Neural progenitor cell (in vitro differentiated cells): ENCODE data around the gene FILIP1. TPM values are rescaled to one million over a fixed set of nuclear protein-coding genes. Genes with fewer than 3 reads are reported as not detected.

Experiments used
- DNase-seq: peaks from one replicate; pipeline ENCODE4 v3.0.0-alpha.2; 2016; ENCODE audit warnings: low spot score
- H2AFZ ChIP-seq: fragments of 200-600 bp; sonication (generic); replicated peaks from 2 replicates; pipeline ENCODE4 v1.6.1; 2016; ENCODE audit warnings: antibody characterized with exemption
- H3F3A ChIP-seq: fragments of 200-600 bp; sonication (generic); 2 replicates; pipeline ENCODE4 v1.6.1; 2016; ENCODE audit warnings: antibody characterized with exemption, low read depth
- H3K27ac ChIP-seq: fragments of 200-600 bp; sonication (generic); 2 replicates; pipeline ENCODE4 v1.5.1; 2016; ENCODE audit warnings: mild to moderate bottlenecking
- H3K27me3 ChIP-seq: fragments of 200-600 bp; sonication (generic); 2 replicates; pipeline ENCODE4 v1.6.1; 2016; ENCODE audit warnings: mild to moderate bottlenecking, moderate library complexity
- H3K36me3 ChIP-seq: fragments of 200-600 bp; sonication (generic); 2 replicates; pipeline ENCODE4 v1.5.1; 2016
- H3K4me1 ChIP-seq: fragments of 200-600 bp; sonication (generic); 2 replicates; pipeline ENCODE4 v1.6.1; 2016; ENCODE audit warnings: mixed run types
- H3K4me2 ChIP-seq: fragments of 200-600 bp; sonication (generic); 2 replicates; pipeline ENCODE4 v1.6.1; 2016
- H3K4me3 ChIP-seq: fragments of 200-600 bp; sonication (generic); 2 replicates; pipeline ENCODE4 v1.5.1; 2016
- H3K79me2 ChIP-seq: fragments of 200-600 bp; sonication (generic); 2 replicates; pipeline ENCODE4 v1.6.1; 2016; ENCODE audit warnings: low read depth
- H3K9ac ChIP-seq: fragments of 200-600 bp; sonication (generic); 2 replicates; pipeline ENCODE4 v1.6.1; 2016
- H3K9me3 ChIP-seq: fragments of 200-600 bp; sonication (generic); 2 replicates; pipeline ENCODE4 v1.5.1; 2016; ENCODE audit warnings: low read depth
- H4K20me1 ChIP-seq: fragments of 200-600 bp; sonication (generic); 2 replicates; pipeline ENCODE4 v1.6.1; 2016; ENCODE audit warnings: low read depth
- H3K27ac Mint-ChIP-seq: 3 replicates; pipeline ENCODE4 v1.8.0; 2021; ENCODE audit warnings: mixed read lengths
- H3K27me3 Mint-ChIP-seq: 2 replicates; pipeline ENCODE4 v1.8.0; 2022; ENCODE audit warnings: low read depth, mild to moderate bottlenecking, inconsistent platforms, moderate library complexity, mixed read lengths; ENCODE audit not compliant: insufficient read depth
- H3K36me3 Mint-ChIP-seq: 3 replicates; pipeline ENCODE4 v1.8.0; 2021; ENCODE audit warnings: mixed read lengths
- H3K4me1 Mint-ChIP-seq: 3 replicates; pipeline ENCODE4 v1.8.0; 2021; ENCODE audit warnings: mixed read lengths
- H3K4me3 Mint-ChIP-seq: 3 replicates; pipeline ENCODE4 v1.8.0; 2021; ENCODE audit warnings: mild to moderate bottlenecking, moderate library complexity, mixed read lengths
- H3K9me3 Mint-ChIP-seq: 3 replicates; pipeline ENCODE4 v1.8.0; 2020; ENCODE audit warnings: mixed read lengths
- EZH2 ChIP-seq: fragments of 200-600 bp; sonication (generic); IDR thresholded peaks from 2 replicates; pipeline ENCODE4 v1.6.1; 2017; ENCODE audit warnings: antibody characterized with exemption, mild to moderate bottlenecking, moderate library complexity
- EZH2phosphoT487 ChIP-seq: fragments of 200-600 bp; sonication (generic); IDR thresholded peaks from 2 replicates; pipeline ENCODE4 v1.6.1; 2017; ENCODE audit warnings: antibody characterized with exemption
- microRNA-seq: library from miRNA; unstranded; fragments of <30 nt; microRNA quantifications from one replicate; pipeline ENCODE4, GENCODE V29; 2016
- small RNA-seq: library from RNA; depleted of rRNA; stranded (forward); fragments of <200 nt; gene quantifications from one replicate; pipeline ENCODE3, GENCODE V24; 2015
- total RNA-seq: library from RNA; depleted of rRNA; stranded (reverse); fragments of >200 nt; gene quantifications from 2 replicates; pipeline ENCODE4 v1.2.3, GENCODE V29; 2015; ENCODE audit warnings: low replicate concordance
- TF ChIP-seq, protein P1 (sequence below): fragments of 200-600 bp; sonication (generic); IDR thresholded peaks from 2 replicates; pipeline ENCODE4 v1.5.1; 2017; ENCODE audit warnings: antibody characterized with exemption, mild to moderate bottlenecking

FILIP1 gene
- total RNA-seq, 1 donor from 2014 or later = 22.6 TPM

DNA sequence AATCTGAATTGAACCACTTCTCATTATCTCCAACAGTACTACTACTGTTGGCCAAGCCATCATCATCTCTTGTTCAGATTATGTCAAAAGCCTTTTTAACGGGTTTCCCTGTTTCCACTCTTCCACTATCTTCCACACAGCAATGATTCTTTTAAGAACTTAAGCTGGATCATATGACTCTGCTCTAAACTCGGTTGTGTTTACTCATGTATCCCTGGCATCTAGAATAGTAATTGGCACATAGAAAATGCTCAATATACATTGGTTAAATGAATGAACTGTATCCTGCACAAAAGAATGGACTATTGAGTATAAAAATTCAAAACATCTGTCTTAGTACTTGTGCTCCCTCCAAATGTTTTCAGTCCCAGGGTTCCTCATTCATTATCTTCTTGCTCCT, 247.2 kb downstream of the FILIP1 start:
- H3K27ac Mint-ChIP-seq = no peak overlapping the region
- H3K4me3 Mint-ChIP-seq = no peak overlapping the region

DNA sequence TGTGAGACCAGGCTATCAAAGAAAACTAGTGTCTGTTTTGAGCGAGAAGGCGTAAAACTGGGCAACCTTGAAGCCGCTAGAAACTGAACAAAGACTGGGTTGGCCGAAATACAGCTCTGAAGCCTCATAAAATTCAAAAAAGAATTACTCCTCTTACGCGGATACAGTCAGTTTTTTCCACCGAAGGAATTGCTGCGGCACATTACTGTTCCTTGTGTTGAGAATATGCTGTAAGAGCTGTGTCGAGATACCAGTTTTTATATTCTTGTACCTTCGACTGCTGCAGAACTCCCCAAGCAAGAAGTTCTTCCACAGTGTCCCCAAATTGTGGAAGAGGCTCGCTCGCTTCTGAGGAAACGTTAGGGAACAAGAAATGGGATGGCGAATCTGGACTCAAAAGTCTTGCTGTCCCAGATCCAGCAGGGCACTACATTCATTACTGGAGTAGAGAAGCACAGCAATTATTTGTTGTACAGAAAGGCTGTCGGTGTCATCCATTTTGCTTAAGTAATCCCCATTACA, 249.5 kb downstream of the FILIP1 start:
- no peak for TF ChIP-seq EZH2
- TF ChIP-seq EZH2phosphoT487 = no peak
- TF ChIP-seq, protein P1, sequence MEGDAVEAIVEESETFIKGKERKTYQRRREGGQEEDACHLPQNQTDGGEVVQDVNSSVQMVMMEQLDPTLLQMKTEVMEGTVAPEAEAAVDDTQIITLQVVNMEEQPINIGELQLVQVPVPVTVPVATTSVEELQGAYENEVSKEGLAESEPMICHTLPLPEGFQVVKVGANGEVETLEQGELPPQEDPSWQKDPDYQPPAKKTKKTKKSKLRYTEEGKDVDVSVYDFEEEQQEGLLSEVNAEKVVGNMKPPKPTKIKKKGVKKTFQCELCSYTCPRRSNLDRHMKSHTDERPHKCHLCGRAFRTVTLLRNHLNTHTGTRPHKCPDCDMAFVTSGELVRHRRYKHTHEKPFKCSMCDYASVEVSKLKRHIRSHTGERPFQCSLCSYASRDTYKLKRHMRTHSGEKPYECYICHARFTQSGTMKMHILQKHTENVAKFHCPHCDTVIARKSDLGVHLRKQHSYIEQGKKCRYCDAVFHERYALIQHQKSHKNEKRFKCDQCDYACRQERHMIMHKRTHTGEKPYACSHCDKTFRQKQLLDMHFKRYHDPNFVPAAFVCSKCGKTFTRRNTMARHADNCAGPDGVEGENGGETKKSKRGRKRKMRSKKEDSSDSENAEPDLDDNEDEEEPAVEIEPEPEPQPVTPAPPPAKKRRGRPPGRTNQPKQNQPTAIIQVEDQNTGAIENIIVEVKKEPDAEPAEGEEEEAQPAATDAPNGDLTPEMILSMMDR = no peak
- Mint-ChIP-seq H3K36me3 (peaks cover 14% of the 10 kb centered on the region), H3K9me3 (no peaks in the 10 kb centered on the region), H3K4me1 (peaks cover 19% of the 10 kb centered on the region), H3K27ac (peak overlapping the region; percentile 99), H3K27me3 (peaks cover 4% of the 10 kb centered on the region), H3K4me3 (peak overlapping the region; percentile 99)
- Histone ChIP-seq H2AFZ (peak overlapping the region; percentile 82), H3F3A (peaks cover 23% of the 10 kb centered on the region), H3K4me3 (peak overlapping the region; percentile 80), H3K27ac (no peak overlapping the region), H3K4me1 (peaks cover 4% of the 10 kb centered on the region), H3K36me3 (peaks cover 13% of the 10 kb centered on the region), H3K79me2 (peaks cover 40% of the 10 kb centered on the region), H3K9me3 (no peaks in the 10 kb centered on the region), H3K27me3 (peaks cover 22% of the 10 kb centered on the region), H4K20me1 (peaks cover 7% of the 10 kb centered on the region), H3K4me2 (peak overlapping the region; percentile 82), H3K9ac (peak overlapping the region; percentile 44)
- DNase-seq = no peak

More for the DNA sequence above, 247.2 kb downstream of the FILIP1 start:
- no peak overlapping the region for H3K4me2 ChIP-seq
- TF ChIP-seq, protein P1 = no peak
- no peak for TF ChIP-seq EZH2
- TF ChIP-seq EZH2phosphoT487 = no peak
- no peaks in the 10 kb centered on the region for H4K20me1 ChIP-seq
- H3K27me3 ChIP-seq = peaks cover 22% of the 10 kb centered on the region
- peaks cover 3% of the 10 kb centered on the region for H3K36me3 ChIP-seq
- H3K4me3 ChIP-seq = no peak overlapping the region
- no peaks in the 10 kb centered on the region for H3K9me3 ChIP-seq
- H3K79me2 ChIP-seq = peaks cover 21% of the 10 kb centered on the region
- Mint-ChIP-seq H3K27me3 (peaks cover 4% of the 10 kb centered on the region), H3K9me3 (no peaks in the 10 kb centered on the region), H3K4me1 (peaks cover 14% of the 10 kb centered on the region), H3K36me3 (peaks cover under 1% of the 10 kb centered on the region)
- H2AFZ ChIP-seq = no peak overlapping the region
- H3K27ac ChIP-seq = no peak overlapping the region
- peaks cover 4% of the 10 kb centered on the region for H3K4me1 ChIP-seq
- H3K9ac ChIP-seq = no peak overlapping the region
- DNase-seq = no peak
- peaks cover 25% of the 10 kb centered on the region for H3F3A ChIP-seq

DNA sequence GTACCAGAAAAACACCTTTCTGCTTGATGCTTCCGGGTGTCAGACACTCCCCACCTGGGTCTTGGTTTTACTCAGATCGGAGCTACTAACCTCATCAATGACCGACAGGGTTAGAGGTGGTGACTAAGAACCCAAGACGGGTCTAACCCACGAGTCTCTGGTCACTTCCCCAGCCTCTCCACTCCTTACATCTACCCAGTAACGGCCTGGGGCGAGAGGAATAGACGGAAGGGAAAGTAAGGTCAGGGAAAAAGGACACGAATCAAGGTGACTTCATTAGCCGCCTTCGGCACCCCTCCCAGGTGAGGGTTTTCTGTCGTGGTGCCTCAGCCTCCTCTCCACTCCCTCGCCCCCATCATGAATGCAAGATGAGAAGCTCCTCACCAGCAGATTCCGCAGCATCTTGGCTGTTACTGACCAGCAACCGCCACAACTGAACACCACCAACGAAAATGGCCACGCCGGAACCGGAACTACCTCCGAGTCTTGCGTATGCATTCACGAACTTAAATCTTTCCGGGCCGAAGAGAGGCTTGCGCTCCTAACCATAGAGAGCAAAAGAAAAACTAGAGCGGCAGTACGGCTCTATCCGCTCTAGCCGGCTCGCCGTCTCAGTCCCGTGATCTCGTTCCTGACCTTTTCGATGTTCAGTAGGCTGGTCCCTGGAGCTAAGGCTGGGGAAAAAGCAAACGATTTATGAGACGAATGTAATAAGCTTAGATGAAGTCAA, 250.1 kb downstream of the FILIP1 start, which contains the start of gene COX7A2:
COX7A2 (minus strand) TSS at position 469 of the 730 bp plus-strand sequence; CDS start at position 402, 67 bp downstream.
- Mint-ChIP-seq H3K9me3 (no peaks in the 10 kb centered on the region), H3K36me3 (peaks cover 14% of the 10 kb centered on the region), H3K27me3 (peaks cover 4% of the 10 kb centered on the region), H3K27ac (peak within 1 kb of the TSS; percentile 99), H3K4me1 (peaks cover 19% of the 10 kb centered on the region), H3K4me3 (peak within 1 kb of the TSS; percentile 99)
- Histone ChIP-seq H3K27ac (peak within 1 kb of the TSS; percentile 77), H3K4me1 (peaks cover 4% of the 10 kb centered on the region), H3K9me3 (no peaks in the 10 kb centered on the region), H3K4me3 (peak within 1 kb of the TSS; percentile 80), H3K36me3 (peaks cover 13% of the 10 kb centered on the region), H3K9ac (peak within 1 kb of the TSS; percentile 78), H4K20me1 (peaks cover 7% of the 10 kb centered on the region), H3F3A (peaks cover 28% of the 10 kb centered on the region), H3K79me2 (peaks cover 40% of the 10 kb centered on the region), H3K4me2 (peak within 1 kb of the TSS; percentile 82), H2AFZ (peak within 1 kb of the TSS; percentile 82), H3K27me3 (peaks cover 22% of the 10 kb centered on the region)
- TF ChIP-seq, protein P1 = no peak
- no peak for TF ChIP-seq EZH2
- TF ChIP-seq EZH2phosphoT487 = no peak
- DNase-seq = peak; percentile 96

Small RNAs within 50 kb of the gene (microRNA-seq; reads per million reads assigned to microRNA genes)
- gene MIR4463 = not detected

Small RNAs within 50 kb of the gene (small RNA-seq; reads per million reads assigned to genes)
- not detected for gene MIR4463
- gene RF00012 = not detected
- not detected for gene RNU1-34P

Other genes with a start within 250 kb of the FILIP1 start
- 146 and 330 TPM in 2 replicates for gene COX7A2, start 250.0 kb downstream of the FILIP1 start, total RNA-seq
- 61.2 and 86.0 TPM in 2 replicates for gene TMEM30A, start 209.0 kb downstream of the FILIP1 start, total RNA-seq
- gene SENP6, start 108.1 kb upstream of the FILIP1 start, total RNA-seq = 108 and 202 TPM in 2 replicates